Measurements from ENCODE around the gene IFT81. TPM values are rescaled to one million over a fixed set of nuclear protein-coding genes. Genes with fewer than 3 reads are reported as not detected.

IFT81 gene
- total RNA-seq, 2 donors from 2014 or later, result 7.5 to 12.0 TPM

DNA sequence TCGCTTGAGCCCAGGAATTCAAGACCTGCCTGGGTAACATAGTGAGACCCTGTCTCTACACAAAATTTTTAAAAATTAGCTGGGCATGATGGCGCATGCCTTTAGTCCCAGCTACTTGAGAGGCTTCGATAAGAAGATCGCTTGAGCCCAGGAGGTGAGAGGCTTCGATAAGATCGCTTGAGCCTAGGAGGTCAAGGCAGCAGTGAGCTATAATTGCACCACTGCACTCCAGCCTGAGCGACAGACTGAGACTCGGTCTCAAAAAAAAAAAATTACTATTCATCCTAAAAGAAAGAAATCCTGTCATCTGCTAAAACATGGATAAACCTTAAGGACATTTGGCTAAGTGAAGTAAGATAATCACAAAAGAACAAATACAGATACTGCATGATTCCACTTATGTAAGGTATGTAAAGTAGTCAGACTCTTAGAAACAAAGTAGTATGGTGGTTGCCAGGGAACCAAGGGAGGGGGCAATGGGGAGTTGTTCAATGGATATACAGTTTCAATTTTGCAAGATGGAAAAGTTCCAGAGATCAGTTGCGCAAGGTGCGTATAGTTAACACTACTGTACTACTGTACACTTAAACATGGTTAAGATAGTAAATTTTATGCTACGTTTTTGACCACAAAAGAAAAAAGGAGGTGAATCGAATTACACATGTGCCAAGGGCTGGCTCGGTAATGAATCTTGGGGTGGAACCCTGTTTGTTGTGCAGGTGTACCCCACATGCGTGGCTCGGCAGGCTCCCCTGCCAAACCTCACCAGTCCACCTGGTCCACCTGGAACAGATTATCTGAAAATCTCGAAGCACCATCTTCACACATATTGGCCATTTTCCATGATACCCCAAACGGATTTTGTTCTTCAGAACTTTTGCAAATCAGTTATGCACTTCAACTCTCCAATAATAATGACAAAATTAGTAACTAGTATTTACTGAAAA lies 138.6 kb downstream of the IFT81 start:
- Histone ChIP-seq H3K4me1 (peaks cover 0 to 21% of the 10 kb centered on the region in 2 donors), H3K4me3 (no peak overlapping the region), H3K27ac (peak overlapping the region in 1 of 2 donors; percentile 62), H3K9me3 (no peaks in the 10 kb centered on the region), H3K27me3 (no peaks in the 10 kb centered on the region), H3K36me3 (no peaks in the 10 kb centered on the region)
- no peak for DNase-seq (ENCODE audit: low spot score)
- TF ChIP-seq CTCF (IDR thresholded peaks at IDR 0.05), result no peak

- no peak for TF ChIP-seq CTCF (IDR thresholded peaks at IDR 0.05)
- H3K36me3 ChIP-seq, result no peaks in the 10 kb centered on the region
- H3K9me3 ChIP-seq, result no peaks in the 10 kb centered on the region
- no peak for DNase-seq (ENCODE audit: low spot score)
- H3K4me1 ChIP-seq, result peaks cover 0 to 56% of the 10 kb centered on the region in 2 donors
- H3K4me3 ChIP-seq, result peak overlapping the region in 1 of 2 donors; percentile 6
- peak overlapping the region; percentile 69 to 79 for H3K27ac ChIP-seq
- no peaks in the 10 kb centered on the region for H3K27me3 ChIP-seq
These were observed 142.3 kb downstream of the IFT81 start for GRCh38 chr12:110266381-110266960.

DNA sequence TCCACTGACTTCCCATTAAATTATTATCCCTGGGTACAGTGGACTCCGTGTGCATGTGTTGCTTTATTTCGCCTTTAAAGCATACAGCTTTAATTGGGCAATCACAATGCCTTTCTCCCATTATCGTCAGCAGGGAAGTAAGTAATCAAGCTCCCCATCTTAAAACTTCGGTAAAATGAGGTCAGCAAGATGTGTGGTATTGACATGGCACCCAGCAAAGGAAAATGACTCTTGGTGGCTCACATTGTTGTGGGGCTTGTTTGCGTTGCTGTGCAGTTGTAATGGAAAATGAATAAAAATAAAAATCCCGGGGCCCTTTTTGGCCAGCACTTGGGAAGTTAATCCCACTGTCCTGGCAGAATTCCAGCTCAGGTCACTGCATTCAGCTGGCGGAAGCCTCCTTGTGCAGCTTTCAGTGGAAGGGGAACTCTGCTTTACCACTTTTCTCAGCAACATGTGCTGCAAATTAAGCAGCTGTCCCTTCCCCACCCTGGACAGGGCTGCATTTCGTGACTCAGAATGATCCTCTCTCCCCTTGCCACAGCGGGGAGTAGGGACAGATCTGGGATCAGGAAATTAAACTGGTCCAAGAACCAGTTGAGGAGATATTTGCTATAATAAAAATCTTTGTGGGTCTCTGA lies 142.9 kb downstream of the IFT81 start:
- Histone ChIP-seq H3K9me3 (no peaks in the 10 kb centered on the region), H3K36me3 (no peaks in the 10 kb centered on the region), H3K4me3 (peak overlapping the region in 1 of 2 donors; percentile 6), H3K27ac (peak overlapping the region; percentile 69 to 79), H3K4me1 (peaks cover 0 to 57% of the 10 kb centered on the region in 2 donors), H3K27me3 (no peaks in the 10 kb centered on the region)
- TF ChIP-seq CTCF (IDR thresholded peaks at IDR 0.05), result no peak
- peak; percentile 64 for DNase-seq (ENCODE audit: low spot score)

Other genes with a start within 250 kb of the IFT81 start
- gene GLTP, start 243.8 kb upstream of the IFT81 start, total RNA-seq, result 10 to 100 TPM; 29.0 to 43.2 TPM
- 1 to 10 TPM; 6.4 to 9.4 TPM for gene TCHP, start 224.1 kb upstream of the IFT81 start, total RNA-seq
- 10 to 100 TPM; 24.8 to 26.8 TPM for gene GIT2, start 128.0 kb upstream of the IFT81 start, total RNA-seq
- gene ANKRD13A, start 124.9 kb upstream of the IFT81 start, total RNA-seq, result 10 to 100 TPM; 26.0 to 31.8 TPM
- gene C12orf76, start 75.8 kb upstream of the IFT81 start, total RNA-seq, result 1 to 10 TPM; 8.6 to 9.0 TPM
- gene ATP2A2, start 156.9 kb downstream of the IFT81 start, total RNA-seq, result 1,000 to 10,000 TPM; 1,597 to 3,086 TPM

Measured in right atrium auricular region (tissue), 2 donors.